ENCODE measurements around the gene ATP8A2.
"Not testable (repeated sequence)": the region's sequence is repeated elsewhere in the genome, so short reads cannot be mapped to it uniquely, and the experiment has no call there.

ATP8A2 gene

GRCh38 chr13:26071691-26072090 is 699.9 kb downstream of the ATP8A2 start:
- DNase-seq (ENCODE audit: low read depth in 2 of 2) = no peak

- not testable (repeated sequence) for DNase-seq (ENCODE audit: low read depth in 2 of 2)
Observed at GRCh38 chr13:26072335-26072734, 700.6 kb downstream of the ATP8A2 start.

DNA sequence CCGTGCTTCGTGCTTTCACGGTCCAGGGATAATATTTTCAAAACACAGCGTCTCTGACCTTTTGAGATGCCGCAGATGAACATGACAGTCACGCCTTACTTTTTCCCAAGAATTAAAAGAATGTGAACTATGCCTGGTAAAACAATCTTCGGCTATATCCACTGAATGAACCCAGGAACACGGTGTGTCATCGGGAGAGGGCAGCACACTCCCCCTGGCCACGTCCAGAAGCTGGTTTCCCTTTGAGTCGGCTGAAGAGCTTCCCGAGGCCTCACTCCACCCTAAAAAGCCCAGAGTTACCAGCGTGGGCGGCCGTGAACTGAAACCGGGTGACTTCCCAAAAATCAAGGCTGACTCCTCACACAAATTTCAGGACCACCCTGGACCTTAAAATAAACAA is 702.9 kb downstream of the ATP8A2 start:
- no peak for DNase-seq (ENCODE audit: low read depth in 2 of 2)
